ENCODE results near the gene VKORC1L1.
"Not testable (repeated sequence)": the region's sequence is repeated elsewhere in the genome, so short reads cannot be mapped to it uniquely, and the experiment has no call there.

- not testable (repeated sequence) for TF ChIP-seq CTCF, POLR2A (IDR thresholded peaks at IDR 0.05)
These were observed 35.3 kb upstream of the VKORC1L1 start for GRCh38 chr7:65837541-65837956.

Measured in Peyer's patch (tissue), 4 donors.